HG02588 (cell line): Measurements from ENCODE around the gene SMIM14.
"Not testable (repeated sequence)": the region's sequence is repeated elsewhere in the genome, so short reads cannot be mapped to it uniquely, and the experiment has no call there.

Source experiments
- ATAC-seq: cut with Tn5 transposase; IDR thresholded peaks from one replicate; pipeline ENCODE4 v1.9.1; 2021; ENCODE audit warnings: mild to moderate bottlenecking, moderate library complexity; ENCODE audit not compliant: unreplicated experiment

Gene SMIM14

GRCh38 chr4:39510348-39510929, 128.2 kb downstream of the SMIM14 start:
- ATAC-seq: no peak

DNA sequence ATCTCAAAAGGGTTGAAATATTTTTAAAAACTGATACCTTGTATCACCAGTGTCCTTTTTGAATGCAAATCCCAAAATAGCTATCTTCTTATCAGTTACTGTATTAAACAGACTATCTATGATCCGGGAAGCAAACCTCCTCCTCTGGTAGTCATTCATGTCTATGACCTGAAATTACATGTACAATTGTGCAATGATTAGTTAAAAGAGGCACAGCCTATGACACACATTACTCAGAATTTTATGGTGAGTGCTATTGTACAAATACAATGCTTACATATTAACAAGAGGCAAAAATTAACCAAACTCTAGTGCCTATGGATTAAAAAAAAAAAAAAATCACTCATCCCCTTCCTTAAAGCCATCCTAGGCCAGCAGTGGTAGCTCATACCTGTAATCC, 133.1 kb downstream of the SMIM14 start:
- ATAC-seq: no peak

GRCh38 chr4:39504538-39504937, 134.1 kb downstream of the SMIM14 start:
- ATAC-seq: no peak

GRCh38 chr4:39502664-39503035, 136.0 kb downstream of the SMIM14 start:
- not testable (repeated sequence) for ATAC-seq

DNA sequence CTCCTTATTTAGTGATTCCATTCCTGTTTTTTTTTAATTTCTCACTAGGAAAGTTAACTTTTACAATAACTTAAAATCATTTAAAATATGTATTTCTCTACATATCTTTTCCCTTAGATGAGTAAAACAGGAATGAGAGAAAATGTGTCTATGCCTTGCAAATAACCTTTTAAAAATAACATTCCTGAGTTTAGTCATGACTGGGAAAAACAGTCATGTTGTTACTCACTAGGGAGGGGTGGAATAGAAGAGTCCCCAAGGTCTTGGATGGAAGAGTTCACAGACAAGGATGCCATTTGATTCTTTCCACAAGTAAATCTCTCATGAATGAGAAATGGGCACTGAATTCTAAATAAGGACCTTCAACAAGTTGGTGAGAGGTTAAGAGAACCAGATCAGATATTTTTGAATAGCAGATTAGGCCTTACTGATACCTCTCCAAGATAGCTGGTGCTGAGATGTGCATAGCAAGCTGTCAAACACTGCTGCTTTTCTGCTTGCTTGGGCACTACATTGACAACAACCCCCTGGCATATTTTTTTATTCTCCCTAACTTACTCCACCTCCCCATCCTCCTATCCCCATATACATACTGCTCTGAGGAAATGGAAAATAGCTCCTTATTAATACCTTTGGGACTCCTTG, 136.5 kb downstream of the SMIM14 start:
- ATAC-seq: no peak

DNA sequence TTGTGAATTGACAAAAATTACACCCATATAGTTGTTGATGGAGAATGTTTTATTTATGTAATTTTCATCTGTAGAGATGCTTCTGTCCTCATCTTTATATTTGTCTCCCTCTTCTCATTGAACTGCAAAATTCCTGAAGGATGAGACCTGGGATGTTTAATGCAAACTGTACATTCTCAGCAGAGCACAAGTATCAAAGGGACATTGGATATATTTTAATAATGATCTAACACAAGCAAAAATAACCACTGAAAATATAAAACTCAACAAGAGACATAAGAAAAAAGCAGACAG, 140.0 kb downstream of the SMIM14 start:
- ATAC-seq: no peak

DNA sequence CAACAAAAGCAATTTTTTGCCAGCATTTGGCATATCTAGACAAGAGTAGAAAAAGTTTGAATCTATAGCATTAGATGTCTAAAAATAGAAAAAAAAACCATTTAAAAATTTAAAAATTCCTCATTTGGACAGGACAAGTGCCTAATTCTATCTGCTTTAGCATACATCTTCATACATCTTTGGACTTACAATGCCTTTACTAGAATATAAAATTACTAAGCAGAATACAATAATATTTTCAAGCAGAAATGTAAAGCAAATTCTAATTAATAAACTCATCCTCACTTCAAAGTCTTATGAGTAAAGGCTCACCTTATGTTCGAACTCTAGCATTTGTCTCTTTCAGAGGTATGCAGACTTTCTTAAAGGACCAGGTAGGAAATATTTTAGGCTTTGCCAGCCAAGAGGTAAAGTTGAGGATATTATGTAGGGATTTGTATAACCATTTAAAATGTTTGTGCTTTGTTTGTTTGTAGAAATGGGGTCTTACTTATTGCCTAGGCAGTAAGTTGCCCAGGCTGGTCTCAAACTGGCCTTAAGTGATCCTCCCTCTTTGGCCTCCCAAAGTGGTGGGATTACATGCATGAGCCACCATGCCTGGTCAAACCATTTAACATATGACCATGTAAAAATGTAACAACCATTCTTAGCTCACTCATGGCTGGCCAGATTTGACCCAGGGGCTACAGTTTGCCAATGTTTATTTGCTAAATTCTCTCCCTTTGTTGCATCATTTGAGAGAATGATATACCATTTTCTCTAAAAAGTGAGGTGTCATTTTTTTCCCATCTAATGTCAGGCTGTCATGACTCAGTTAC, 140.5 kb downstream of the SMIM14 start:
- no peak for ATAC-seq
